Stimulated activated CD4-positive, alpha-beta T cell treated with anti-CD3 and anti-CD28 coated beads, Interleukin-1b, Interleukin-23, amount 100 ng/mL, for 4 hours (primary cell): ENCODE measurements around the gene OTOG.
A peak's percentile ranks its signal among the peaks of the same experiment; 100 is the strongest.

Experiments used
- DNase-seq, 2 donors: peaks; one replicate each; pipeline ENCODE4 v3.0.0-alpha.2; 2020; ENCODE audit warnings: low read depth in 2 of 2

Gene OTOG

GRCh38 chr11:17538731-17539130, 8.3 kb upstream of the OTOG start:
- no peak for DNase-seq

DNA sequence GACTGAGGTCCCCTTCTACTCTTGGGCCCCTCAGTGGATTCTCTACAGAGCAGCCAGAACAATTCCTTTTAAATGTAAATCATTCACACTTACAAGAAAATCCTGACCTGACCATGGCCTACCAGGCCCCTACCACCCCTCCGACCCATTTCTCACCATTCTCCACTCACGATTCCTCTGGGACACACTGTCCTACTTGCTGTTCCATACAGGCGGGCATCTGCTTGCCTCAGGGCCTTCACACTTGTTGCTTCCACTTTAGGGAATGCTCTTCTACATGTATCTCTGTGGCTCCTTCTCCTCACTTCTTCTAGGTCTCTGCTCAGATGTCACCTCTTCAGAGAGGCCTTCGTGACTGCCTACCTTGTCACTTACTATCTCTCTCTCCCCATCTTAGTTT, 6.3 kb upstream of the OTOG start:
- DNase-seq: no peak

DNA sequence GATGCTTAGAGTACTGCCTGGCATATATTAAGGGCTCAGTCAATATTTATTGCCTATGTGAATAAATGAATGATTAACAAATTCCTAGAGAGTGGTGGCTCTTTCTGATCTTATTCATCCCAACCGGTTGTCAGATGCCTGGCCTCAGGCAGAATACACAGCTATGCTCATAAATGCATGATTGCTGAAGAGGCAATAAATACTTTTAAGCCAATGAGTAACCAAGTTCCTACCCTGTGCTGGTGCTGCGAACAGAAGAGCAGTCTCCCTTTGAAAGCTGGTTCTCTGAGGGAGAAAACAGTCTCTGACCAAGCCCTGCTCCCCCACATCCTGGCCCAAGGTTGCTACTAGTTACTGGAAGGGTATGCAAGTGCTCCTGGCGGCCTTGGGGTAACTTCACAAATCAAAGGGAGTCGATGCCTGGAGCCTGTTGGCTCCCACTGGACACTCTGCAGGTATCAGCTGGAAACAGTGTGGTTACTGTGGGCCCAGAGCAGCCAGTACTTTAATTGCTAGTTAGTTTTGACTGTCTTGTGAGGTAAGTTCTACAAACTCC, 5.7 kb upstream of the OTOG start:
- no peak for DNase-seq

GRCh38 chr11:17542249-17542648, 4.8 kb upstream of the OTOG start:
- DNase-seq: no peak

GRCh38 chr11:17543041-17543440, 4.0 kb upstream of the OTOG start:
- no peak for DNase-seq

DNA sequence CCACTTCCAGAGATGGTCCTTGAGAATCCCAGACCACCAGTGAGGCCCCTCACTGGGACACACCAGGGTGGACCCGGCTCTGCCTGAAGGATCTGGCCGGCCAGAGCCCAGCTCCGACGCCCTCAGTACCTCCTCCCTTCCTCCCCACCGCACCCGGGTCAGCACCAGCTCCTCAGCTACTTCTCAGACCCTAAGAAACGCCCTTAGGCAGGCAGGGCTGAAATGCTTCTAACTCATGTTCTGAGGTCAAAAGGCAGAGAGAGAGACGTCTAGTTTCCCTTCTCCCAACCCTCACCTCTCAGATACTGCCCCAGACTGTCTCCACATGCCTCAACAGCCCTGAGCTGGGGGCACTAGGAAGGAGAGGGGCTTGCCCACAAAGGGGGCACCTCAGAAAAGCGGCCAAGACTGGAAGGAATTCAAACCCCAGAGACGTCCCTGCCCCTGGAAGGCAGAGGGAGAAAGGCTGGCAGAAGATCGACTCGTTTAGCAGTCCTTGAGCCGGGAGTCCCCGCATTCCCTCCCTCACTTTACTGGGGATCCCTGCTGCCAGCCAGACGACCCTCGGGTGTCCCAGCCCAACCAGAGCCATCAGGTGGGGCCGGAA, 3.4 kb upstream of the OTOG start:
- no peak for DNase-seq

DNA sequence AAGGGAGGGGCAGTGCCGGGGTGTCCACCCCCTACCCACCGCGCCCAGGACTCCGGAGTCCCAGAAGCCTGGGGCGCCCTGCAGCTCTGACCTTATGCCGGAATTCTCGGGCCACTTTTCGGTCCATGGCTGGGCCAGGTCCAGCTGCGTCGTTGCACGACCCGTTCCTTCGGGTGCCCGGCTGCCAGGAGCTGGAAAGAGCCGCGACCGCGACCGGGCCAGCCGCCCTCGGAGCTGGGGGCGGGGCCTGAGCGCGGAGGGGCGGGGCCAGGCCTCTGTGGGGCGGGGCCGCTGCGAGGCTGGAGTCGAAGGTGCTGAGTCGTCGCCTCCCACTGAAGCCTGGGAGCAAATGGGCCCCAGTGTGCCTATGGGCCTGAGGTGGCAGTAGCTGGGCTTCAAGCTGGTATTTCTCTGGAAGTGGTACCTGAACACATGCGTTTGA, 2.9 kb upstream of the OTOG start, which contains the start of gene USH1C:
Gene USH1C, minus strand, starts transcription at position 236 of the 442 bp plus-strand sequence. Its CDS starts 109 bp downstream, at position 127.
- DNase-seq: peak in 1 of 2 donors; percentile 29

GRCh38 chr11:17546240-17546639, 819 bp upstream of the OTOG start:
- no peak for DNase-seq

GRCh38 chr11:17547932-17548331, 873 bp downstream of the OTOG start:
- no peak for DNase-seq

- no peak for DNase-seq
Observed at GRCh38 chr11:17548444-17548843, 1.4 kb downstream of the OTOG start.

GRCh38 chr11:17550450-17551346, 3.6 kb downstream of the OTOG start:
- DNase-seq: no peak

DNA sequence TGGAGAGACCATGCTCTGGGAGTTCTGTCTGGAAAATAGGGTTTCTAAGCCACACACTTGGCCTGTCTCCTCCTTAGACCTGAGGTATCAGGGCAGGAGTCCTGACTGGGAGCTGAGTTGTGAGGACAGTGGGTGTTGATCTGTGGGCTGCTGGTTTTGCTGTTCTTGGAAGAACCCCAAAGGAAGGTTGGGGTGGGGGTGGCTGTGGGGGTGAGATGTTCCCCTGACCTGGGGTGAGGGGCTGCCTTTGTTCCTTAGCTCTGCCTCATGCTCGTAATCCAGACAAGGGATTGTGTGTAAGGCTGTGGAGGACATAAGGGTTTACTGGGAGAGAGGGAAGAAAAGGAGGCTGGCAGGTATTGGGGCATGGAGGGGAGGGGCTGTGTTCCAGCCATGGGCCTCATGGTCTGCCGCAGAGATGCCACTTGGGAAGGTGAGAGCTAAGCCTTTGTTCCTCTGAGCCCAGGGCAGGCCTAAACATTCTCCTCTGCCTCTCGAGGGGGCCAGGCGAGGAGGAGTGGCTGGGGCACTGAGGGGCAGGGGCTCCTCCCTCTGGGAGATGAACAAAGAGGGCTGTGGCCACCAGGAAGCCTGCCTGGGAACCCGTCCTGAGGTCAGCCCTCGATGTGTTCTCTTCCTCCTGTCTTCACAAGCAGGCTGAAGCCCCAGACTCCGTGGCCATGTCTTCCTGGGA, 4.4 kb downstream of the OTOG start:
- no peak for DNase-seq

DNA sequence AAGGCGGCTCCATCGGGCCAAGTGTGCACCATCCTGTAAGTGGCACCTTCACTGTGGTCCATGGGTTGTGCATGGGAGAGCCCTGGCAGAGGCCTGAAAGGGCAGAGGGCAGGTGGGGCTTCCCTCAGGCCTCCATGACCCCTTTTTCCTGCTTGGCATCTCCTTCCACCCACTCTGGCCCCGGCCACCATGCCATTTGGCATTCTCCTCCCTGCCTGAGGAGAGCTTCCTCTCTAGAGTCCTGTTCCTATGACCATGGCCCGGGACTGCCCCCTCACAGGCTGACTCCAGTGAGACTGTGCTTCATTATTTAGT, 4.9 kb downstream of the OTOG start:
- no peak for DNase-seq

GRCh38 chr11:17552392-17553248, 5.6 kb downstream of the OTOG start:
- DNase-seq: no peak

- DNase-seq: no peak
Observed at GRCh38 chr11:17553249-17553546, 6.1 kb downstream of the OTOG start.

DNA sequence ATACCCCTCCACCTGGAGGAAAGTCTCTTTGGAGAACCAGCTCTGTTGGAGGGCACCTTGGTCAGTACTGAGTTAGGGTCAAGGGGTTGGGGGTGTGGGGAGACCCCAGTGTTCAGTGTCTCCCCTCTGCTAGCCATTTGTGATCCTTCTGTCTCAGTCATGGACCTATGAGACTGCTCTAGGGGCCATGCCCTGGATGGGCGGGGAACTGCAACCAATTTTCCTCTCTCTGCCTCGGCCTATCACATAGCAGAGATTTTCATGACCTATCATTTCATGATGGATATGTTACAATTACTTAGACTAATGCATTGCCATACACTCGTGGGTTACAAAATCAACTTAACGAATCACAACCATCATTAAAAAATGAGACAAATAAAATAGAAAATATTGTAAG, 7.4 kb downstream of the OTOG start:
- no peak for DNase-seq

DNA sequence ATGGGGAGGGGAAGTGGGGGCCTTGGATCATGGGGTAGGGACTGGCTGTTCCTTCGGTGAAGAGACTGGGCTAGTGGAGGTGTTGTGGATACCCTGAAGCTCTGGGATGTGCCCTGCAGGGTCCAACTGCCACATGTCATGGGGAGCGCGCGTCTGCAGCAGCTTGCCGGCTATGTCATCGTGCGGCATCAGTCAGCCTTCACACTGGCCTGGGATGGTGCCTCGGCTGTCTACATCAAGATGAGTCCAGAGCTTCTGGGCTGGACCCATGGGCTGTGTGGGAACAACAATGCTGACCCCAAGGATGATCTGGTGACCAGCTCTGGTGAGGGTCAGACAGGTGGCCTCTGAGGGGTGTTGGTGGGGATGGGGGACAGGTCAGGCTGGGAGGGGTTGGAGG, 9.9 kb downstream of the OTOG start:
- DNase-seq: no peak

- DNase-seq: no peak
Observed at GRCh38 chr11:17558025-17558780, 11.1 kb downstream of the OTOG start.

GRCh38 chr11:17558916-17559315, 11.9 kb downstream of the OTOG start:
- no peak for DNase-seq

- DNase-seq: no peak
Observed at GRCh38 chr11:17559341-17560087, 12.5 kb downstream of the OTOG start.
